B cell (primary cell): ENCODE data around the gene LIMK1. TPM values are rescaled to one million over a fixed set of nuclear protein-coding genes. Genes with fewer than 3 reads are reported as not detected.

Experiments
- ATAC-seq: fragments of 200-7000 bp; cut with Tn5 transposase; one replicate; pipeline ENCODE4 v1.10.0; 2021; ENCODE audit warnings: low read depth, mild to moderate bottlenecking, moderate number of reproducible peaks, moderate library complexity
- CTCF ChIA-PET: fragments of 350-600 bp; sonication (Branson Sonifier 250); formaldehyde crosslinking; loops from one replicate; lab custom pipeline; 2021; ENCODE audit warnings: antibody characterized with exemption, inconsistent platforms; lab: Charles Lee
- POLR2A ChIA-PET: fragments of 350-600 bp; sonication (Branson Sonifier 250); formaldehyde crosslinking; loops from one replicate; lab custom pipeline; 2021; ENCODE audit warnings: antibody characterized with exemption; lab: Charles Lee
- DNase-seq: peaks from one replicate; pipeline ENCODE4 v3.0.0; 2013
- H2AFZ ChIP-seq: 2 replicates; pipeline ENCODE4 v1.6.1; 2012; ENCODE audit warnings: mild to moderate bottlenecking, low read depth, low read length; ENCODE audit not compliant: insufficient read depth, poor library complexity, severe bottlenecking
- H3K27ac ChIP-seq, 2 donors: 1 replicate in 1 of 2; 2 replicates in 1 of 2; pipeline ENCODE4 v1.5.1; 2012 to 2013; ENCODE audit warnings: low read length in 2 of 2, mild to moderate bottlenecking in 2 of 2, moderate library complexity in 1 of 2
- H3K27me3 ChIP-seq, 4 experiments: fragments of 200-600 bp in 1 of 4; sonication (generic) in 1 of 4; replicated peaks in 1 of 4; 1 replicate in 2 of 4; 2 replicates in 2 of 4; pipeline versions ENCODE4 v1.6.1 to v1.7.0; 2013 to 2016; ENCODE audit warnings: low read length in 3 of 4, mild to moderate bottlenecking in 2 of 4, mixed read lengths in 1 of 4, moderate library complexity in 1 of 4; ENCODE audit not compliant: insufficient read depth in 4 of 4, control insufficient read depth in 3 of 4; ENCODE audit errors: control extremely low read depth in 1 of 4
- H3K36me3 ChIP-seq, 2 experiments: replicated peaks in 1 of 2; 1 replicate in 1 of 2; 2 replicates in 1 of 2; pipeline versions ENCODE4 v1.6.1 to v1.7.1; 2013; ENCODE audit warnings: low read length in 1 of 2; ENCODE audit not compliant: insufficient read depth in 2 of 2, control insufficient read depth in 1 of 2; ENCODE audit errors: control extremely low read depth in 1 of 2, extremely low read depth in 1 of 2
- H3K4me1 ChIP-seq, 2 donors: fragments of 200-600 bp in 1 of 2; sonication (generic) in 1 of 2; 1 replicate in 1 of 2; 2 replicates in 1 of 2; pipeline versions ENCODE4 v1.5.1 to v1.6.1; 2013 to 2017; ENCODE audit warnings: low read length in 2 of 2; ENCODE audit not compliant: control insufficient read depth in 2 of 2, insufficient read depth in 2 of 2
- H3K4me2 ChIP-seq: replicated peaks from 2 replicates; pipeline ENCODE3; 2012; ENCODE audit warnings: mild to moderate bottlenecking, low read depth, low read length; ENCODE audit not compliant: poor library complexity, severe bottlenecking
- H3K4me3 ChIP-seq, 5 experiments: fragments of 200-600 bp in 1 of 5; sonication (generic) in 1 of 5; 1 replicate in 3 of 5; 2 replicates in 2 of 5; pipeline versions ENCODE4 v1.5.1 to v1.7.0; 2011 to 2016; ENCODE audit warnings: low read length in 4 of 5, mild to moderate bottlenecking in 4 of 5, low read depth in 2 of 5, control low read depth in 1 of 5, moderate library complexity in 1 of 5; ENCODE audit not compliant: insufficient read depth in 1 of 5; ENCODE audit errors: control extremely low read depth in 1 of 5, extremely low read depth in 1 of 5
- H3K79me2 ChIP-seq: fragments of 200-600 bp; sonication (generic); one replicate; pipeline ENCODE4 v1.6.0; 2016; ENCODE audit warnings: low read length; ENCODE audit not compliant: control insufficient read depth, insufficient read depth
- H3K9ac ChIP-seq: fragments of 200-600 bp; sonication (generic); 2 replicates; pipeline ENCODE4 v1.6.1; 2017; ENCODE audit warnings: mild to moderate bottlenecking, low read length, moderate library complexity
- H3K9me3 ChIP-seq, 3 donors: one replicate each; pipeline versions ENCODE4 v1.6.1 to v1.7.1; 2013; ENCODE audit warnings: low read length in 2 of 3; ENCODE audit not compliant: control insufficient read depth in 2 of 3, insufficient read depth in 1 of 3; ENCODE audit errors: control extremely low read depth in 1 of 3
- H4K20me1 ChIP-seq: 2 replicates; pipeline ENCODE4 v1.6.0; 2012; ENCODE audit warnings: mild to moderate bottlenecking, low read length; ENCODE audit not compliant: insufficient read depth, control insufficient read depth, poor library complexity, severe bottlenecking
- H3K27ac Mint-ChIP-seq: one replicate; pipeline ENCODE4 v1.8.0; 2021; ENCODE audit warnings: mixed read lengths
- H3K27me3 Mint-ChIP-seq: one replicate; pipeline ENCODE4 v1.8.0; 2021; ENCODE audit warnings: mixed read lengths
- H3K4me1 Mint-ChIP-seq: one replicate; pipeline ENCODE4 v1.8.0; 2021; ENCODE audit warnings: mixed read lengths
- H3K4me3 Mint-ChIP-seq: one replicate; pipeline ENCODE4 v1.8.0; 2021; ENCODE audit warnings: mixed read lengths
- H3K9me3 Mint-ChIP-seq: one replicate; pipeline ENCODE4 v1.8.0; 2022; ENCODE audit warnings: mixed read lengths; ENCODE audit not compliant: insufficient read depth
- CTCF ChIP-seq: fragments of 200-600 bp; IDR thresholded peaks from one replicate; pipeline ENCODE4 v1.8.0; 2022; ENCODE audit warnings: antibody characterized with exemption, mild to moderate bottlenecking
- EZH2 ChIP-seq: IDR thresholded peaks from 2 replicates; pipeline ENCODE4 v1.6.1; 2012; ENCODE audit warnings: borderline replicate concordance, low read depth, mild to moderate bottlenecking, moderate library complexity, low read length; ENCODE audit not compliant: insufficient read depth, poor library complexity, severe bottlenecking
- WGBS: methylation state at CpG from one replicate; pipeline ENCODE4 v1.1.5; 2013; ENCODE audit warnings: missing lambda C conversion rate; ENCODE audit not compliant: insufficient coverage; 5-methylcytosine and 5-hydroxymethylcytosine counted together
- intact Hi-C: fragments of 100-400 bp; cut with micrococcal nuclease; formaldehyde crosslinking; loops from one replicate; pipeline ENCODE4 v1.10.0; 2022
- polyA plus RNA-seq: library from polyadenylated mRNA; depleted of rRNA; stranded (reverse); fragments of >200 nt; gene quantifications from 2 replicates; pipeline ENCODE4 v1.2.3, GENCODE V29; 2012
- total RNA-seq, 2 donors: library from RNA; stranded (reverse); fragments of 120-200 nt in 1 of 2; gene quantifications; 1 replicate in 1 of 2; 2 replicates in 1 of 2; pipeline versions ENCODE4 v1.2.3 to v1.2.4, GENCODE V29; 2013 to 2022

Gene LIMK1
- total and polyA plus RNA-seq, 2 donors (not counting 1 experiment from before 2014, with no cell fraction given), result 38.7 to 70.8 TPM

- Histone ChIP-seq H3K4me1 (no peaks in the 10 kb centered on the region), H3K4me2 (no peak overlapping the region), H3K9me3 (peaks cover 0 to 19% (median 5%) of the 10 kb centered on the region in 3 donors), H3K9ac (no peak overlapping the region), H3K27me3 (no peaks in the 10 kb centered on the region), H3K4me3 (no peak overlapping the region), H3K79me2 (no peaks in the 10 kb centered on the region), H2AFZ (no peak overlapping the region), H4K20me1 (no peaks in the 10 kb centered on the region), H3K36me3 (no peaks in the 10 kb centered on the region), H3K27ac (no peak overlapping the region)
- ChIA-PET CTCF (interaction anchor here (1.8 kb wide), 1 partner anchor 81 kb away, joined by 5 read pairs; no protein-coding TSS in a partner anchor), POLR2A (no interaction called here)
- ATAC-seq, result no peak
- TF ChIP-seq CTCF (no peak), EZH2 (no peak)
- Mint-ChIP-seq H3K27ac (no peak overlapping the region), H3K4me1 (peaks cover 3% of the 10 kb centered on the region), H3K4me3 (no peak overlapping the region), H3K27me3 (peaks cover 4% of the 10 kb centered on the region), H3K9me3 (peaks cover 5% of the 10 kb centered on the region)
- intact Hi-C loops, result no loop called here
- no peak for DNase-seq
- WGBS, result no CpG with 5 or more reads among the region's 1 CpG
These were observed 64.9 kb downstream of the LIMK1 start for GRCh38 chr7:74148491-74148890.

- no peaks in the 10 kb centered on the region for H3K4me1 ChIP-seq
- no peak for ATAC-seq
- TF ChIP-seq EZH2 (no peak), CTCF (no peak)
- H3K36me3 ChIP-seq, result no peaks in the 10 kb centered on the region
- no peak overlapping the region for H3K4me3 ChIP-seq
- H3K9me3 Mint-ChIP-seq, result peaks cover 5% of the 10 kb centered on the region
- H3K27me3 ChIP-seq, result no peaks in the 10 kb centered on the region
- no peak overlapping the region for H3K4me2 ChIP-seq
- H3K27ac Mint-ChIP-seq, result no peak overlapping the region
- H3K27me3 Mint-ChIP-seq, result peaks cover 4% of the 10 kb centered on the region
- peaks cover 3% of the 10 kb centered on the region for H3K4me1 Mint-ChIP-seq
- H4K20me1 ChIP-seq, result no peaks in the 10 kb centered on the region
- DNase-seq, result no peak
- H3K9me3 ChIP-seq, result peaks cover 0 to 15% (median 5%) of the 10 kb centered on the region in 3 donors
- no CpG with 5 or more reads among the region's 5 CpGs for WGBS
- H3K4me3 Mint-ChIP-seq, result no peak overlapping the region
- H3K27ac ChIP-seq, result no peak overlapping the region
- intact Hi-C loops, result no loop called here
- H2AFZ ChIP-seq, result no peak overlapping the region
- ChIA-PET POLR2A (no interaction called here), CTCF (interaction anchor here (0.7 to 1.8 kb wide), 3 partner anchors 8 to 81 kb away, joined by 3 to 5 read pairs (median 3); no protein-coding TSS in a partner anchor)
- no peaks in the 10 kb centered on the region for H3K79me2 ChIP-seq
- H3K9ac ChIP-seq, result no peak overlapping the region
These were observed 65.5 kb downstream of the LIMK1 start for GRCh38 chr7:74149071-74149470.
